B cell (primary cell): Measurements from ENCODE around the gene CORO1C. TPM values are rescaled to one million over a fixed set of nuclear protein-coding genes. Genes with fewer than 3 reads are reported as not detected.
A peak's percentile ranks its signal among the peaks of the same experiment; 100 is the strongest.

Source experiments
- ATAC-seq: fragments of 200-7000 bp; cut with Tn5 transposase; one replicate; pipeline ENCODE4 v1.10.0; 2021; ENCODE audit warnings: low read depth, mild to moderate bottlenecking, moderate number of reproducible peaks, moderate library complexity
- CTCF ChIA-PET: fragments of 350-600 bp; sonication (Branson Sonifier 250); formaldehyde crosslinking; loops from one replicate; lab custom pipeline; 2021; ENCODE audit warnings: antibody characterized with exemption, inconsistent platforms; lab: Charles Lee
- POLR2A ChIA-PET: fragments of 350-600 bp; sonication (Branson Sonifier 250); formaldehyde crosslinking; loops from one replicate; lab custom pipeline; 2021; ENCODE audit warnings: antibody characterized with exemption; lab: Charles Lee
- DNase-seq: peaks from one replicate; pipeline ENCODE4 v3.0.0; 2013
- H2AFZ ChIP-seq: 2 replicates; pipeline ENCODE4 v1.6.1; 2012; ENCODE audit warnings: mild to moderate bottlenecking, low read depth, low read length; ENCODE audit not compliant: insufficient read depth, poor library complexity, severe bottlenecking
- H3K27ac ChIP-seq, 2 donors: 1 replicate in 1 of 2; 2 replicates in 1 of 2; pipeline ENCODE4 v1.5.1; 2012 to 2013; ENCODE audit warnings: low read length in 2 of 2, mild to moderate bottlenecking in 2 of 2, moderate library complexity in 1 of 2
- H3K27me3 ChIP-seq, 4 experiments: fragments of 200-600 bp in 1 of 4; sonication (generic) in 1 of 4; replicated peaks in 1 of 4; 1 replicate in 2 of 4; 2 replicates in 2 of 4; pipeline versions ENCODE4 v1.6.1 to v1.7.0; 2013 to 2016; ENCODE audit warnings: low read length in 3 of 4, mild to moderate bottlenecking in 2 of 4, mixed read lengths in 1 of 4, moderate library complexity in 1 of 4; ENCODE audit not compliant: insufficient read depth in 4 of 4, control insufficient read depth in 3 of 4; ENCODE audit errors: control extremely low read depth in 1 of 4
- H3K36me3 ChIP-seq, 2 experiments: replicated peaks in 1 of 2; 1 replicate in 1 of 2; 2 replicates in 1 of 2; pipeline versions ENCODE4 v1.6.1 to v1.7.1; 2013; ENCODE audit warnings: low read length in 1 of 2; ENCODE audit not compliant: insufficient read depth in 2 of 2, control insufficient read depth in 1 of 2; ENCODE audit errors: control extremely low read depth in 1 of 2, extremely low read depth in 1 of 2
- H3K4me1 ChIP-seq, 2 donors: fragments of 200-600 bp in 1 of 2; sonication (generic) in 1 of 2; 1 replicate in 1 of 2; 2 replicates in 1 of 2; pipeline versions ENCODE4 v1.5.1 to v1.6.1; 2013 to 2017; ENCODE audit warnings: low read length in 2 of 2; ENCODE audit not compliant: control insufficient read depth in 2 of 2, insufficient read depth in 2 of 2
- H3K4me2 ChIP-seq: replicated peaks from 2 replicates; pipeline ENCODE3; 2012; ENCODE audit warnings: mild to moderate bottlenecking, low read depth, low read length; ENCODE audit not compliant: poor library complexity, severe bottlenecking
- H3K4me3 ChIP-seq, 5 experiments: fragments of 200-600 bp in 1 of 5; sonication (generic) in 1 of 5; 1 replicate in 3 of 5; 2 replicates in 2 of 5; pipeline versions ENCODE4 v1.5.1 to v1.7.0; 2011 to 2016; ENCODE audit warnings: low read length in 4 of 5, mild to moderate bottlenecking in 4 of 5, low read depth in 2 of 5, control low read depth in 1 of 5, moderate library complexity in 1 of 5; ENCODE audit not compliant: insufficient read depth in 1 of 5; ENCODE audit errors: control extremely low read depth in 1 of 5, extremely low read depth in 1 of 5
- H3K79me2 ChIP-seq: fragments of 200-600 bp; sonication (generic); one replicate; pipeline ENCODE4 v1.6.0; 2016; ENCODE audit warnings: low read length; ENCODE audit not compliant: control insufficient read depth, insufficient read depth
- H3K9ac ChIP-seq: fragments of 200-600 bp; sonication (generic); 2 replicates; pipeline ENCODE4 v1.6.1; 2017; ENCODE audit warnings: mild to moderate bottlenecking, low read length, moderate library complexity
- H3K9me3 ChIP-seq, 3 donors: one replicate each; pipeline versions ENCODE4 v1.6.1 to v1.7.1; 2013; ENCODE audit warnings: low read length in 2 of 3; ENCODE audit not compliant: control insufficient read depth in 2 of 3, insufficient read depth in 1 of 3; ENCODE audit errors: control extremely low read depth in 1 of 3
- H4K20me1 ChIP-seq: 2 replicates; pipeline ENCODE4 v1.6.0; 2012; ENCODE audit warnings: mild to moderate bottlenecking, low read length; ENCODE audit not compliant: insufficient read depth, control insufficient read depth, poor library complexity, severe bottlenecking
- H3K27ac Mint-ChIP-seq: one replicate; pipeline ENCODE4 v1.8.0; 2021; ENCODE audit warnings: mixed read lengths
- H3K27me3 Mint-ChIP-seq: one replicate; pipeline ENCODE4 v1.8.0; 2021; ENCODE audit warnings: mixed read lengths
- H3K4me1 Mint-ChIP-seq: one replicate; pipeline ENCODE4 v1.8.0; 2021; ENCODE audit warnings: mixed read lengths
- H3K4me3 Mint-ChIP-seq: one replicate; pipeline ENCODE4 v1.8.0; 2021; ENCODE audit warnings: mixed read lengths
- H3K9me3 Mint-ChIP-seq: one replicate; pipeline ENCODE4 v1.8.0; 2022; ENCODE audit warnings: mixed read lengths; ENCODE audit not compliant: insufficient read depth
- CTCF ChIP-seq: fragments of 200-600 bp; IDR thresholded peaks from one replicate; pipeline ENCODE4 v1.8.0; 2022; ENCODE audit warnings: antibody characterized with exemption, mild to moderate bottlenecking
- EZH2 ChIP-seq: IDR thresholded peaks from 2 replicates; pipeline ENCODE4 v1.6.1; 2012; ENCODE audit warnings: borderline replicate concordance, low read depth, mild to moderate bottlenecking, moderate library complexity, low read length; ENCODE audit not compliant: insufficient read depth, poor library complexity, severe bottlenecking
- WGBS: methylation state at CpG from one replicate; pipeline ENCODE4 v1.1.5; 2013; ENCODE audit warnings: missing lambda C conversion rate; ENCODE audit not compliant: insufficient coverage; 5-methylcytosine and 5-hydroxymethylcytosine counted together
- intact Hi-C: fragments of 100-400 bp; cut with micrococcal nuclease; formaldehyde crosslinking; loops from one replicate; pipeline ENCODE4 v1.10.0; 2022
- polyA plus RNA-seq: library from polyadenylated mRNA; depleted of rRNA; stranded (reverse); fragments of >200 nt; gene quantifications from 2 replicates; pipeline ENCODE4 v1.2.3, GENCODE V29; 2012
- total RNA-seq, 2 donors: library from RNA; stranded (reverse); fragments of 120-200 nt in 1 of 2; gene quantifications; 1 replicate in 1 of 2; 2 replicates in 1 of 2; pipeline versions ENCODE4 v1.2.3 to v1.2.4, GENCODE V29; 2013 to 2022

Gene CORO1C
- total and polyA plus RNA-seq, 2 donors (not counting 1 experiment from before 2014, with no cell fraction given), result 19.2 to 68.0 TPM

- peaks cover 41 to 49% of the 10 kb centered on the region in 2 donors for H3K4me1 ChIP-seq
Measured at GRCh38 chr12:108618079-108618952, 113.0 kb downstream of the CORO1C start.

More at GRCh38 chr12:108618079-108618952, 113.0 kb downstream of the CORO1C start:
- H3K9me3 ChIP-seq, result peaks cover 0 to 29% (median 8%) of the 10 kb centered on the region in 3 donors
- H3K4me3 ChIP-seq, result no peak overlapping the region
- H3K27ac Mint-ChIP-seq, result peak overlapping the region; percentile 98
- intact Hi-C loops, result loop anchor here (1.0 to 5.0 kb wide), 6 partner anchors 28 to 334 kb away; partner anchors contain the start of gene CORO1C
- H4K20me1 ChIP-seq, result no peaks in the 10 kb centered on the region
- ChIA-PET POLR2A (interaction anchor here (0.9 to 8.6 kb wide), 9 partner anchors 17 to 58 kb away, joined by 3 to 133 read pairs (median 7); partner anchors contain the start of genes ISCU, SART3 and SELPLG), CTCF (interaction anchor here (0.5 to 13.8 kb wide), 41 partner anchors 10 to 689 kb away, joined by 3 to 431 read pairs (median 5); partner anchors contain the start of genes ISCU, SART3, SELPLG and TMEM119)
- peaks cover 13% of the 10 kb centered on the region for H3K79me2 ChIP-seq
- peaks cover 0 to 6% of the 10 kb centered on the region in 2 experiments for H3K36me3 ChIP-seq
- DNase-seq (peak; percentile 88), ATAC-seq (peak; percentile 35)
- peak overlapping the region; percentile 80 to 93 for H3K27ac ChIP-seq
- H3K9me3 Mint-ChIP-seq, result peaks cover 3% of the 10 kb centered on the region
- TF ChIP-seq EZH2 (no peak), CTCF (peak; percentile 98)
- peaks cover 69% of the 10 kb centered on the region for H3K4me1 Mint-ChIP-seq
- H3K9ac ChIP-seq, result no peak overlapping the region
- peak overlapping the region; percentile 52 for H3K4me2 ChIP-seq
- H3K27me3 ChIP-seq, result no peaks in the 10 kb centered on the region
- no peak overlapping the region for H3K4me3 Mint-ChIP-seq
- no peaks in the 10 kb centered on the region for H3K27me3 Mint-ChIP-seq
- WGBS, result 12% methylated on average over 7 of the region's 16 CpGs
- peak overlapping the region; percentile 13 for H2AFZ ChIP-seq
